Tibial nerve (tissue), 4 donors: ENCODE data around the gene HOXA11. TPM values are rescaled to one million over a fixed set of nuclear protein-coding genes. Genes with fewer than 3 reads are reported as not detected.

Experiments
- DNase-seq, 2 donors: peaks; one replicate each; pipeline ENCODE4 v3.0.0-alpha.2; 2019; ENCODE audit warnings: low spot score in 2 of 2
- H3K27ac ChIP-seq, 4 donors: fragments of 200-600 bp; sonication (generic) in 3 of 4; one replicate each; pipeline ENCODE4 v1.5.1; 2017 to 2019; ENCODE audit warnings: mild to moderate bottlenecking in 1 of 4
- H3K27me3 ChIP-seq, 2 donors: fragments of 200-600 bp; sonication (generic) in 1 of 2; one replicate each; pipeline versions ENCODE4 v1.5.1 to v1.6.0; 2017 to 2019
- H3K36me3 ChIP-seq, 3 donors: fragments of 200-600 bp; sonication (generic); one replicate each; pipeline ENCODE4 v1.5.1; 2018 to 2019
- H3K4me1 ChIP-seq, 4 donors: fragments of 200-600 bp; sonication (generic) in 3 of 4; one replicate each; pipeline ENCODE4 v1.5.1; 2017 to 2019
- H3K4me3 ChIP-seq, 4 donors: fragments of 200-600 bp; sonication (generic) in 3 of 4; one replicate each; pipeline ENCODE4 v1.5.1; 2017 to 2019; ENCODE audit warnings: mild to moderate bottlenecking in 1 of 4, moderate library complexity in 1 of 4
- H3K9me3 ChIP-seq, 4 donors: fragments of 200-600 bp; sonication (generic) in 3 of 4; one replicate each; pipeline ENCODE4 v1.5.1; 2017 to 2019
- CTCF ChIP-seq, 5 experiments: fragments of 200-600 bp in 3 of 5; fragments of 450-650 bp in 2 of 5; sonication (generic) in 3 of 5; IDR thresholded peaks; one replicate each; pipeline ENCODE4 v1.5.1; 2016 to 2019; ENCODE audit warnings: antibody characterized with exemption in 5 of 5, mild to moderate bottlenecking in 3 of 5, moderate library complexity in 2 of 5
- EP300 ChIP-seq, 2 donors: sonication (generic); formaldehyde crosslinking; IDR thresholded peaks; one replicate each; pipeline ENCODE4 v1.6.1; 2017; ENCODE audit warnings: antibody characterized with exemption in 2 of 2, mild to moderate bottlenecking in 1 of 2
- POLR2A ChIP-seq, 2 donors: fragments of 450-650 bp; IDR thresholded peaks; one replicate each; pipeline ENCODE4 v1.6.1; 2017; ENCODE audit warnings: antibody characterized with exemption in 2 of 2, mild to moderate bottlenecking in 2 of 2, moderate library complexity in 2 of 2
- WGBS, 2 donors: methylation state at CpG; one replicate each; pipeline ENCODE4 v1.1.5; 2018; 5-methylcytosine and 5-hydroxymethylcytosine counted together
- total RNA-seq, 4 donors: library from RNA; depleted of rRNA; stranded (reverse); fragments of >200 nt; gene quantifications; one replicate each; pipeline ENCODE4 v1.1.0, GENCODE V29; 2016

The HOXA11 gene
- total RNA-seq, 4 donors from 2014 or later: 5.0 to 13.2 (median 9.5) TPM

GRCh38 chr7:27213433-27214238, 28.6 kb upstream of the HOXA11 start:
- Histone ChIP-seq H3K4me1 (peaks cover 0 to 27% (median 12%) of the 10 kb centered on the region in 4 donors), H3K9me3 (no peaks in the 10 kb centered on the region), H3K36me3 (no peaks in the 10 kb centered on the region), H3K27me3 (peaks cover 0 to 82% of the 10 kb centered on the region in 2 donors), H3K27ac (no peak overlapping the region), H3K4me3 (no peak overlapping the region)
- DNase-seq: no peak
- WGBS, 2 donors: 48 to 56% methylated on average over 43 to 45 of the region's 50 CpGs
- TF ChIP-seq EP300 (IDR thresholded peaks at IDR 0.05) (no peak), POLR2A (IDR thresholded peaks at IDR 0.05) (no peak), CTCF (IDR thresholded peaks at IDR 0.05) (no peak)

- WGBS, 2 donors: 19 to 21% methylated on average over 43 to 52 of the region's 52 CpGs
- TF ChIP-seq POLR2A (IDR thresholded peaks at IDR 0.05): no peak
- no peak for TF ChIP-seq EP300 (IDR thresholded peaks at IDR 0.05)
- no peak for TF ChIP-seq CTCF (IDR thresholded peaks at IDR 0.05)
- no peak overlapping the region for H3K27ac ChIP-seq
- DNase-seq: no peak
- peaks cover 0 to 88% of the 10 kb centered on the region in 2 donors for H3K27me3 ChIP-seq
- no peaks in the 10 kb centered on the region for H3K36me3 ChIP-seq
- no peaks in the 10 kb centered on the region for H3K9me3 ChIP-seq
- H3K4me3 ChIP-seq: no peak overlapping the region
- peaks cover 0 to 27% (median 12%) of the 10 kb centered on the region in 4 donors for H3K4me1 ChIP-seq
Observed at GRCh38 chr7:27212497-27213432, 27.7 kb upstream of the HOXA11 start.

- H3K4me1 ChIP-seq: peaks cover 0 to 27% (median 12%) of the 10 kb centered on the region in 4 donors
- DNase-seq: no peak
- no peak overlapping the region for H3K27ac ChIP-seq
- no peaks in the 10 kb centered on the region for H3K36me3 ChIP-seq
- H3K27me3 ChIP-seq: peaks cover 0 to 88% of the 10 kb centered on the region in 2 donors
- no peaks in the 10 kb centered on the region for H3K9me3 ChIP-seq
- H3K4me3 ChIP-seq: no peak overlapping the region
- WGBS, 2 donors: 50 to 62% methylated on average over 3 of the region's 3 CpGs
- no peak for TF ChIP-seq CTCF (IDR thresholded peaks at IDR 0.05)
- TF ChIP-seq EP300 (IDR thresholded peaks at IDR 0.05): peak in 1 of 2 donors; percentile 56
- no peak for TF ChIP-seq POLR2A (IDR thresholded peaks at IDR 0.05)
Observed at GRCh38 chr7:27211764-27212204, 26.8 kb upstream of the HOXA11 start.

GRCh38 chr7:27211084-27211446, 26.0 kb upstream of the HOXA11 start:
- Histone ChIP-seq H3K27me3 (peaks cover 0 to 93% of the 10 kb centered on the region in 2 donors), H3K36me3 (no peaks in the 10 kb centered on the region), H3K9me3 (no peaks in the 10 kb centered on the region), H3K4me1 (peaks cover 0 to 28% (median 12%) of the 10 kb centered on the region in 4 donors), H3K27ac (no peak overlapping the region), H3K4me3 (no peak overlapping the region)
- TF ChIP-seq CTCF (IDR thresholded peaks at IDR 0.05): no peak
- TF ChIP-seq EP300 (IDR thresholded peaks at IDR 0.05): no peak
- no peak for TF ChIP-seq POLR2A (IDR thresholded peaks at IDR 0.05)
- DNase-seq: no peak
- 83 to 84% methylated on average over 1 of the region's 1 CpG for WGBS, 2 donors
